Effector memory CD4-positive, alpha-beta T cell (primary cell): ENCODE measurements around the gene MMS19.
"Not testable (repeated sequence)": the region's sequence is repeated elsewhere in the genome, so short reads cannot be mapped to it uniquely, and the experiment has no call there.

Experiments
- DNase-seq, 3 donors: peaks; one replicate each; pipeline ENCODE4 v3.0.0-alpha.2; 2020
- H3K27ac ChIP-seq: 2 replicates; pipeline ENCODE4 v1.7.0; 2013; ENCODE audit warnings: mild to moderate bottlenecking, low read length, moderate library complexity; ENCODE audit not compliant: insufficient read depth, poor library complexity, severe bottlenecking
- H3K27me3 ChIP-seq: replicated peaks from 2 replicates; pipeline ENCODE4 v1.7.0; 2013; ENCODE audit warnings: mild to moderate bottlenecking, low read length; ENCODE audit not compliant: insufficient read depth, control insufficient read depth, poor library complexity, severe bottlenecking
- H3K36me3 ChIP-seq: 2 replicates; pipeline ENCODE4 v1.7.0; 2013; ENCODE audit warnings: mild to moderate bottlenecking, low read length, moderate library complexity; ENCODE audit not compliant: control insufficient read depth, insufficient read depth
- H3K4me1 ChIP-seq: 2 replicates; pipeline ENCODE4 v1.7.0; 2013; ENCODE audit warnings: low read length, mild to moderate bottlenecking; ENCODE audit not compliant: control insufficient read depth, insufficient read depth, poor library complexity, severe bottlenecking
- H3K4me3 ChIP-seq: 2 replicates; pipeline ENCODE4 v1.7.0; 2013; ENCODE audit warnings: low read length, low read depth, mild to moderate bottlenecking; ENCODE audit not compliant: insufficient read depth, poor library complexity, severe bottlenecking
- H3K9me3 ChIP-seq: 2 replicates; pipeline ENCODE4 v1.7.0; 2013; ENCODE audit warnings: mild to moderate bottlenecking, low read length, moderate library complexity; ENCODE audit not compliant: control insufficient read depth

Gene MMS19

DNA sequence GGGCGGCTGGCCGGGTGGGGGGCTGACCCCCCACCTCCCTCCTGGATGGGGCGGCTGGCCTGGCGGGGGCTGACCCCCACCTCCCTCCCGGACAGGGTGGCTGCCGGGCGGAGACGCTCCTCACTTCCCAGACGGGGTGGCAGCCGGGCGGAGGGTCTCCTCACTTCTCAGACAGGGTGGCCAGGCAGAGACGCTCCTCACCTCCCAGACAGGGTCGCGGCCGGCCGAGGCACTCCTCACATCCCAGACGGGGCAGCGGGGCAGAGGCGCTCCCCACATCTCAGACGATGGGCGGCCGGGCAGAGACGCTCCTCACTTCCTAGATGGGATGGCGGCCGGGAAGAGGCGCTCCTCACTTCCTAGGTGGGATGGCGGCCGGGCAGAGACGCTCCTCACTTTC lies 30.7 kb upstream of the MMS19 start:
- not testable (repeated sequence) for H3K36me3 ChIP-seq

DNA sequence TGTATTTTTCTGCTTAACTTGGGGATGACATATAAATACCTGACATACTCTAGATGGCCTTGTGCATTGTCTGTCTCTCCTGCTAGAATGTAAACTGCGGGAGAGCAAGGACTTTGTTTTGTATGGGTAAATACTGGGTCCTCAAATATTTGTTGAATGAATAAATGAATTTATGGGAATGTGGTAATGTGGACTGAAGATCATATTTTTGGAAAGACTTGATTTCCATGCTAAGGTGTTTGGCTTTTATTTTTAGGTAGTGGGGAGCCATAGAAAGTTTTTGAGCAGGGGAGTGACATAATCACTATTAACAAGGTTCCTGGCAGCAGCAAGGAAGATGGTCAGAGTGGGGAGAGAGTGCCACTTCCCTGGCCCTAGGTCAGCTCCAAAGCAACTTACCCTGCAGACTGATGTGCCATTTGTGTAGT lies 27.5 kb upstream of the MMS19 start:
- no peak overlapping the region for H3K4me3 ChIP-seq
- H3K9me3 ChIP-seq = no peaks in the 10 kb centered on the region
- H3K4me1 ChIP-seq = no peaks in the 10 kb centered on the region
- no peak for DNase-seq
- H3K27me3 ChIP-seq = no peaks in the 10 kb centered on the region
- no peak overlapping the region for H3K27ac ChIP-seq
- H3K36me3 ChIP-seq = no peaks in the 10 kb centered on the region

More for the DNA sequence above, 30.7 kb upstream of the MMS19 start:
- not testable (repeated sequence) for H3K4me3 ChIP-seq, DNase-seq, H3K27ac ChIP-seq, H3K27me3 ChIP-seq, H3K9me3 ChIP-seq, H3K4me1 ChIP-seq

DNA sequence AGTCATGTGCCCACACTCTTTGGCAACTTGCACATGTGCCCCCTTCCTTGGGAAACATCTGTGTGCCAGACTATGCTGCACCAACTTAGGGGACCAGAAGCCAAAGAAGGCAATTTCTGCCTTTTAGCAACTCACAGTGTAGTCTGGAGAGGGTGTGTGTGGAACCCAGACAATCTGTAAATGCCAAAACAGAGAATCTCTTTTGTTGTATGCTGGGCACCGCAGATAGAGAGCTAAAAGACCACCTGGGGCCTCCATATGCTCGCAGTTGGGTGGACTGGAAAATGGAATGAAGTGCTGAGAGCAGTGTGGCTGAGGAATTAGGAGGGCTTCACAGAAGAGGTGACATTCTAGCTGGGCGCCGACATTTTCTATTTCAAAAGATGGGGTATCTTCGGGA lies 26.9 kb upstream of the MMS19 start:
- no peak overlapping the region for H3K27ac ChIP-seq
- no peak for DNase-seq

DNA sequence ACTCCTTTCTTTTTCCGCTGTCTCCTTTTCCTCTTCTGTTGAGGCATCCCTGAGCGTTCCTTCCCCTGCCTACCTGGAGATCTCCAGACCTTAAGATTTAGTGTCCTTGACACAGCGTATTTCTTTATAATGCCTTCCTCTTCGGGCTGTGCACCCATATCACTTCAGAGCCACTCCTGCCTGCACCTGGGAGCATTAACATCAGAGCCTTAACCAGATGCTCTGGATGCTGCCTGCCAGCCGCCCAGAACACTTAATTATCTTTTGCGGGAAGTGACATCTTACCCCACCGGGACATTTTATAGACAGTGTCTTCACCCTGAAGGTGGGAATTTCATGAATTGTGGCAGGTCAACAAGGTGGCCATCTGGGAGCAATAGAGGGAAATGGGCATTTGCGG lies 24.7 kb upstream of the MMS19 start:
- H3K27ac ChIP-seq = no peak overlapping the region
- no peaks in the 10 kb centered on the region for H3K9me3 ChIP-seq
- H3K4me1 ChIP-seq = no peaks in the 10 kb centered on the region
- H3K27me3 ChIP-seq = no peaks in the 10 kb centered on the region
- DNase-seq = no peak
- H3K36me3 ChIP-seq = no peaks in the 10 kb centered on the region
- H3K4me3 ChIP-seq = no peak overlapping the region

More for the DNA sequence above, 26.9 kb upstream of the MMS19 start:
- Histone ChIP-seq H3K4me1 (no peaks in the 10 kb centered on the region), H3K4me3 (no peak overlapping the region), H3K36me3 (no peaks in the 10 kb centered on the region), H3K27me3 (no peaks in the 10 kb centered on the region), H3K9me3 (no peaks in the 10 kb centered on the region)

DNA sequence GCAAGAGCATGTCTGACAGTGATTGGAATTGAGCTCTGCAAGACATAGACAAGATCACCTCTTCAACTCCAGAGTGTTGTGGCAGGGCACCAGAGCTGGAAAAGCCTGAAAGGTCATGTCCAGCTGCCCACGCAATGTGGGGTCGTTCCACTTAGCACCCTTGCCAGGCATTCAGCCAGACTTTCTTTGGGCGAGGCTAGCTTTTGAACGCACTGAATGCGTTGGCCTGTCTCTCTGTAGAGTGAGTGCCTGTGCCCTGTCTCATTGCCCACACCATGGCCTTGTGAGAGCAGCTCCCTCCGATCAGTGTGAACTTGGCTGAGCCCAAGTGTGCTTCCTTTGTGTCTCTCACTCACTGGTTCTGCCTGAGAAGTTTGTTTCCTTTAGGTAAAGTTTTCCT lies 23.8 kb upstream of the MMS19 start:
- Histone ChIP-seq H3K9me3 (no peaks in the 10 kb centered on the region), H3K27ac (no peak overlapping the region), H3K36me3 (no peaks in the 10 kb centered on the region), H3K4me1 (no peaks in the 10 kb centered on the region), H3K27me3 (no peaks in the 10 kb centered on the region), H3K4me3 (no peak overlapping the region)
- DNase-seq = no peak

DNA sequence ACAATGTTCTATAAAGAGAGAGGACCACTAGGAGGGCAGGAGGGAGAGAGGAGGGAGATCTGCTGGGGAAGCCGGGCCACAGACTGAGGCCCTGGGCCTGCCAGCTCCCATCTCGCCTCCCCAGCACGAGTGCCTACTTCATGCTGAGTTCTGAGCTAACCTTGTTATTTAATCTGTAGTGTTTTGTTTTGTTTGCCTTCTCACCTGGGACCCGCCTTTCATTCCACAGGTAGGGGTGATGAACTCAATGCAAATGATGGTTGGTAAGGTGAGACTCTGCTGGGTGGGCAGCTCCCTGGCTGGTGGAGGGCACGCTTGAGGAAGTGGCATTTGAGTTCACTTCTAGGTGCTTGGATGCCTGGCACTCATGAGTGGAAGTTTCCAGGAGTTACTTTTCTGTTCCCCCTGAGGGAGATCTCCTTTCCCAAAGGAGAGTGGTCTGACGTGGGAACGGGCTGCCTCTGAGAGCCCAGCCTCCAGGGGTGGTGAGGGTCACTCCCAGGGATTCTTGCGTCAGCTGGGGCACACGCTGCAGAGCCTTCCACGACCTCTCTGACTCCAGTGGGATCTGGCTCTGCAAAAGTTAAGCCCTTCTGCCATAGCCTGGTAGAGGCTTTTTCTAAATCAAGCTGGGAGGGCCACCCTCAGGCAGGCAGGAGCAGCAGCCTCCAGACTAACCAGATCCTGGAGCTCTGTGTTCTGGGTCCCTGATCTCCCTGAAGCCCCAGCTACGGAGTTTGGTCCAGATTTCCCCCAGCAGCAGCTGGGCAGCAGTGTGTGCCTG lies 22.9 kb upstream of the MMS19 start:
- H3K4me1 ChIP-seq = no peaks in the 10 kb centered on the region
- no peaks in the 10 kb centered on the region for H3K27me3 ChIP-seq
- no peak for DNase-seq
- H3K9me3 ChIP-seq = no peaks in the 10 kb centered on the region
- H3K27ac ChIP-seq = no peak overlapping the region
- no peaks in the 10 kb centered on the region for H3K36me3 ChIP-seq
- no peak overlapping the region for H3K4me3 ChIP-seq

DNA sequence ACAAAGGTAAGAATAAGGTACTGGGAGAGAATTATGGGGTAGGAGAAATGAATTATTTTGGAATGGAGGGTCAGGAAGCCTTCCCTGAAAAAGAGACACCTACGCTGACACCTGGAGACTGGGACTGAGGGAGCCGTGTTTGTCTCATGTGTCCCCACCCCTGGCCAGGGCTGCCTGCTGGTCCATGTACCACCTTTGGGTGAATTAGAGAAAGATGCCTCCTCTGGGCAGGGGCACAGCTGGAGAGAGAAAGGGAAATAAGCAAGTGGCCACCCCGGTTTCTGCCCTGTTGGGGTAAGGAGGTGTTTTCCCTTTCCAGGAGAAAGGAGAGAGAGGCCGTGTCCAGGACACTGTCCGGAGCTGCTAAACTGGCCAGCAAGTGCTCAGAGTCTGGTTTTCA lies 22.3 kb upstream of the MMS19 start:
- Histone ChIP-seq H3K36me3 (no peaks in the 10 kb centered on the region), H3K27me3 (no peaks in the 10 kb centered on the region), H3K9me3 (no peaks in the 10 kb centered on the region), H3K4me1 (no peaks in the 10 kb centered on the region), H3K27ac (no peak overlapping the region), H3K4me3 (no peak overlapping the region)
- no peak for DNase-seq

DNA sequence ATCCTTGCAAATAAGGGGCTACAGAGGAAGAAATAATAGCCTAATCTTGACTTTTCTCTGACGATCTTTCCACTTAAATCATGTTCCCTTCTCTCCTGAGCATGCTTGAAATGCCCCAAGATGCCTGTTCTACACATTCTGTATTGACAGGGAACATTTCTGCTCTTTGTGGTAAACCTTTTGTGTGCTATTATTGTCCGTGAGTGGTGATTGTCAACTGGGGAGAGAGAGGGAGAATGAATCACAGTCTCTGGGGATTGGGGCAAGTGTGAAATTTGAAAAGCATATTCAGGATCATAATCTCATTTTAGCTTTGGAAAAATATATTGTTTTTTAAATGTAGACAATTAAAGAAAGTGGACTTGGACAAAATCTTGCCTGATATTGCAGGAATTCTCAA lies 21.1 kb upstream of the MMS19 start:
- Histone ChIP-seq H3K36me3 (no peaks in the 10 kb centered on the region), H3K9me3 (no peaks in the 10 kb centered on the region), H3K4me1 (no peaks in the 10 kb centered on the region), H3K4me3 (no peak overlapping the region), H3K27me3 (no peaks in the 10 kb centered on the region), H3K27ac (no peak overlapping the region)
- no peak for DNase-seq

DNA sequence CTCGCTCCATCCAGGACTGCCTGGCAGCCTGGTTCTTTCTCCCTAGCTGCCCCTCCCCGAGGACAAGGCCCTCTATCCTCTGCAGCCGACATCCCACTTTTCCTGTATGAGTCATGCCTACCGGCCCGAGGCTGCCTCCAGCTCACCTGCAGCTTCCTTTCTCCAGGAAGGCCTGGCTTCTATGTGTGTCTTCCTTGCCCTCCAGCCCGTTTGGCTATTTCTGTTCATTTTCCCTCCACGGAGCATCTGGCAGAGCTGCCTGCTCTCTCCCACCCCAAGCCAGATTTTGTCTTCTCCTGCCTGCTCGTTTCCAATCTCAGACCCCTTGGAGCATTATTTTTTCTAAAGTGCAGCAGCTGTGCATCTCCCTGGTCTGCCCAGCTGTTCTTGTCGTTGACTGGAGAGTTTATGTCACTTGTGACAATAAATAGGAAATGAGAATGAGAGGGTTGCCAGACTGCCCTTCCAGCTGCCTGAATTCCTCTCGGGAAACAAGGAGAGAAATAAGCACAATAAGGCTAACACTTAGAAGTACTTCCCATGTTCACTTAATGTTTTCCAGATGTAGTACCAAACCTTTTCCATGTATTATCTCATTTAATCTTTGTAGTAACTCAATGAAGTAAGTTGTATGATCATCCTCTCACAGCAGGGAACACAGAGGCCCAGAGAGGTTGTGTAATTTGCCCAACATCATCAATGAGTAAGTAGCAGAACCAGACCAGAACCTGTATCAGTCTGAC lies 20.2 kb upstream of the MMS19 start:
- no peak for DNase-seq
- no peaks in the 10 kb centered on the region for H3K36me3 ChIP-seq
- H3K9me3 ChIP-seq = no peaks in the 10 kb centered on the region
- no peaks in the 10 kb centered on the region for H3K4me1 ChIP-seq
- no peak overlapping the region for H3K4me3 ChIP-seq
- no peaks in the 10 kb centered on the region for H3K27me3 ChIP-seq
- H3K27ac ChIP-seq = no peak overlapping the region

DNA sequence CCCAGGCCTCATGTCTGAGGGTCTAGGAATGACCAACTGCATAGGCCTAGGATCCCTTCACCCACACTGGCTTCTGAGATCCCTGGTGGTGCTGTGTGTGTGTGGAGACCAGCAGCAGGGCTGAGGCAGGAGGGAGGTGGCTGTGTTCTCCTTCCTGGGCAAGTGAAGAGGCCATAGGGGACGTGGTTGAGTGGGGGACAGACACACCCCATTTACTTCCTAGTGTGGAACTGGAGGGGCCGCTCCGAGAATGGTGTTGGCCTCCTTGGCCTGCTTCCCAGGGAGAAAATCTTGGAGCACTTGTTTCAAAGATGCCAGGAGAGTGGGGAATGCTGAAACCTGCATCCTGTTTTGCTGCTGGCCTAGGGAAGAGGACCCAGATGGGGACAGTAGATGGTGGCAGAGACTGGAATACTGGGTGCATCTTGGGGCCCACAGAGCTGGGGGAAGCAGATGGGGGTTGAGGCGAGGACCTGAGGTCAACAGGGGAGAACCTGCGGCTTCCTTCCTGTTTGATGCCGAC lies 19.6 kb upstream of the MMS19 start:
- no peaks in the 10 kb centered on the region for H3K36me3 ChIP-seq
- no peaks in the 10 kb centered on the region for H3K27me3 ChIP-seq
- H3K4me1 ChIP-seq = no peaks in the 10 kb centered on the region
- no peak for DNase-seq
- no peak overlapping the region for H3K27ac ChIP-seq
- H3K4me3 ChIP-seq = no peak overlapping the region
- no peaks in the 10 kb centered on the region for H3K9me3 ChIP-seq
